Hippocampal formation (tissue), 2 donors: ENCODE results near the gene RNF2.

Experiments
- DNase-seq, 2 donors: peaks; one replicate each; lab custom pipeline; 2025; lab: John Stamatoyannopoulos, UW

RNF2 gene

GRCh38 chr1:185094761-185095160, 49.4 kb downstream of the RNF2 start:
- no peak for DNase-seq

GRCh38 chr1:185096531-185096930, 51.2 kb downstream of the RNF2 start:
- DNase-seq = no peak

- no peak for DNase-seq
Measured at GRCh38 chr1:185104083-185104482, 58.7 kb downstream of the RNF2 start.

- no peak for DNase-seq
Measured at GRCh38 chr1:185105121-185105520, 59.8 kb downstream of the RNF2 start.

GRCh38 chr1:185108321-185108720, 63.0 kb downstream of the RNF2 start:
- DNase-seq = no peak

GRCh38 chr1:185110145-185110544, 64.8 kb downstream of the RNF2 start:
- no peak for DNase-seq

GRCh38 chr1:185111873-185112272, 66.5 kb downstream of the RNF2 start:
- DNase-seq = no peak

- no peak for DNase-seq
Measured at GRCh38 chr1:185112356-185112755, 67.0 kb downstream of the RNF2 start.

GRCh38 chr1:185129708-185130107, 84.3 kb downstream of the RNF2 start:
- no peak for DNase-seq

GRCh38 chr1:185132534-185132933, 87.2 kb downstream of the RNF2 start:
- no peak for DNase-seq

- DNase-seq = no peak
Measured at GRCh38 chr1:185137896-185138545, 92.7 kb downstream of the RNF2 start.

GRCh38 chr1:185139246-185139645, 93.9 kb downstream of the RNF2 start:
- no peak for DNase-seq

- no peak for DNase-seq
Measured at GRCh38 chr1:185144233-185144632, 98.9 kb downstream of the RNF2 start.

- no peak for DNase-seq
Measured at GRCh38 chr1:185151215-185151614, 105.9 kb downstream of the RNF2 start.
